OCI-LY3 (cell line): ENCODE data around the gene MAP2K1.

Source experiments
- H2AFZ ChIP-seq: fragments of 200-600, 300-600 bp; shearing (Covaris generic); 2 replicates; pipeline ENCODE4 v1.6.0; 2014; ENCODE audit warnings: antibody characterized with exemption, low read depth, low read length
- H3K27ac ChIP-seq: fragments of 200-600, 300-600 bp; sonication (generic); 2 replicates; pipeline ENCODE4 v1.5.1; 2014; ENCODE audit warnings: mild to moderate bottlenecking, low read length, moderate library complexity, mixed read lengths
- H3K27me3 ChIP-seq: fragments of 200-600, 300-600 bp; sonication (generic); 2 replicates; pipeline ENCODE4 v1.6.1; 2014; ENCODE audit warnings: low read depth, low read length, mixed read lengths
- H3K36me3 ChIP-seq: fragments of 200-600, 300-600 bp; sonication (generic); replicated peaks from 2 replicates; pipeline ENCODE3; 2014; ENCODE audit warnings: low read depth, low read length, mixed read lengths
- H3K4me1 ChIP-seq: fragments of 300-600, 200-600 bp; sonication (generic); 2 replicates; pipeline ENCODE4 v1.6.1; 2014; ENCODE audit warnings: low read length, mixed read lengths
- H3K4me2 ChIP-seq: fragments of 200-600, 300-600 bp; sonication (generic); 2 replicates; pipeline ENCODE4 v1.6.1; 2014; ENCODE audit warnings: low read length, mixed read lengths
- H3K4me3 ChIP-seq: fragments of 300-600, 200-600 bp; sonication (generic); 2 replicates; pipeline ENCODE4 v1.5.1; 2014; ENCODE audit warnings: antibody characterized with exemption, mild to moderate bottlenecking, low read length, moderate library complexity
- H3K79me2 ChIP-seq: fragments of 300-600, 200-600 bp; shearing (Covaris generic); 2 replicates; pipeline ENCODE4 v1.6.1; 2014; ENCODE audit warnings: mild to moderate bottlenecking, low read length, mixed read lengths
- H3K9ac ChIP-seq: fragments of 300-600, 200-600 bp; shearing (Covaris generic); 2 replicates; pipeline ENCODE4 v1.6.0; 2014; ENCODE audit warnings: mild to moderate bottlenecking, low read length, moderate library complexity
- H3K9me3 ChIP-seq: fragments of 200-600, 300-600 bp; shearing (Covaris generic); 2 replicates; pipeline ENCODE4 v1.6.1; 2014; ENCODE audit warnings: low read length, mixed read lengths; ENCODE audit not compliant: insufficient read depth
- H4K20me1 ChIP-seq: fragments of 200-600, 300-600 bp; sonication (generic); 2 replicates; pipeline ENCODE4 v1.6.1; 2016; ENCODE audit warnings: low read length, mixed read lengths; ENCODE audit not compliant: insufficient read depth
- CTCF ChIP-seq: fragments of 200-600, 300-600 bp; sonication (generic); IDR thresholded peaks from 2 replicates; pipeline ENCODE4 v1.5.1; 2014; ENCODE audit warnings: antibody characterized with exemption, low read length, low read depth
- EZH2phosphoT487 ChIP-seq: fragments of 200-600 bp; shearing (Covaris generic); IDR thresholded peaks from 2 replicates; pipeline ENCODE4 v1.6.1; 2018; ENCODE audit warnings: antibody characterized with exemption, mixed run types, low read depth

MAP2K1 gene

GRCh38 chr15:66409565-66410108 lies 22.9 kb downstream of the MAP2K1 start:
- Histone ChIP-seq H2AFZ (no peak overlapping the region), H3K36me3 (peaks cover 28% of the 10 kb centered on the region), H3K79me2 (peaks cover 98% of the 10 kb centered on the region), H3K27me3 (no peaks in the 10 kb centered on the region), H3K4me1 (no peaks in the 10 kb centered on the region), H4K20me1 (peaks cover 94% of the 10 kb centered on the region), H3K4me2 (no peak overlapping the region), H3K27ac (no peak overlapping the region), H3K4me3 (no peak overlapping the region), H3K9ac (no peak overlapping the region), H3K9me3 (peaks cover 12% of the 10 kb centered on the region; the same call in 1 of the 2 replicates)
- TF ChIP-seq CTCF (no peak), EZH2phosphoT487 (no peak)

GRCh38 chr15:66411190-66411589 lies 24.5 kb downstream of the MAP2K1 start:
- no peaks in the 10 kb centered on the region for H3K4me1 ChIP-seq
- H3K79me2 ChIP-seq = peaks cover 98% of the 10 kb centered on the region
- no peak overlapping the region for H3K27ac ChIP-seq
- H3K4me2 ChIP-seq = no peak overlapping the region
- H3K9me3 ChIP-seq = peaks cover 12% of the 10 kb centered on the region; the same call in 1 of the 2 replicates
- H3K9ac ChIP-seq = no peak overlapping the region
- peaks cover 28% of the 10 kb centered on the region for H3K36me3 ChIP-seq
- no peak for TF ChIP-seq CTCF
- no peak for TF ChIP-seq EZH2phosphoT487
- peaks cover 94% of the 10 kb centered on the region for H4K20me1 ChIP-seq
- no peak overlapping the region for H2AFZ ChIP-seq
- no peak overlapping the region for H3K4me3 ChIP-seq
- no peaks in the 10 kb centered on the region for H3K27me3 ChIP-seq

- peaks cover 94% of the 10 kb centered on the region for H4K20me1 ChIP-seq
- no peak overlapping the region for H3K9ac ChIP-seq
- peaks cover 28% of the 10 kb centered on the region for H3K36me3 ChIP-seq
- peaks cover 12% of the 10 kb centered on the region; the same call in 1 of the 2 replicates for H3K9me3 ChIP-seq
- no peaks in the 10 kb centered on the region for H3K4me1 ChIP-seq
- H3K27me3 ChIP-seq = no peaks in the 10 kb centered on the region
- H2AFZ ChIP-seq = no peak overlapping the region
- no peak for TF ChIP-seq EZH2phosphoT487
- TF ChIP-seq CTCF = no peak
- no peak overlapping the region for H3K4me2 ChIP-seq
- H3K79me2 ChIP-seq = peaks cover 98% of the 10 kb centered on the region
- no peak overlapping the region for H3K27ac ChIP-seq
- H3K4me3 ChIP-seq = no peak overlapping the region
Observed at GRCh38 chr15:66412220-66412619, 25.5 kb downstream of the MAP2K1 start.

- Histone ChIP-seq H3K4me1 (no peaks in the 10 kb centered on the region), H4K20me1 (peaks cover 90% of the 10 kb centered on the region)
Observed at GRCh38 chr15:66413579-66413978, 26.9 kb downstream of the MAP2K1 start.

More at GRCh38 chr15:66413579-66413978, 26.9 kb downstream of the MAP2K1 start:
- no peak overlapping the region for H3K4me2 ChIP-seq
- TF ChIP-seq CTCF = no peak
- TF ChIP-seq EZH2phosphoT487 = no peak
- no peaks in the 10 kb centered on the region for H3K27me3 ChIP-seq
- H3K27ac ChIP-seq = no peak overlapping the region
- H2AFZ ChIP-seq = no peak overlapping the region
- peaks cover 12% of the 10 kb centered on the region; the same call in 1 of the 2 replicates for H3K9me3 ChIP-seq
- H3K4me3 ChIP-seq = no peak overlapping the region
- no peak overlapping the region for H3K9ac ChIP-seq
- H3K79me2 ChIP-seq = peaks cover 98% of the 10 kb centered on the region
- H3K36me3 ChIP-seq = peaks cover 28% of the 10 kb centered on the region
